Testis (tissue), 2 donors: Measurements from ENCODE around the gene C17orf100.

Experiments used
- POLR2A ChIP-seq: fragments of 450-650 bp; IDR thresholded peaks from one replicate; pipeline ENCODE4 v1.6.1; 2017; ENCODE audit warnings: antibody characterized with exemption, mild to moderate bottlenecking, moderate library complexity
- TF ChIP-seq, protein P1 (sequence below), 3 experiments: fragments of 450-650 bp in 2 of 3; fragments of 200-600 bp in 1 of 3; sonication (generic) in 1 of 3; IDR thresholded peaks; one replicate each; pipeline ENCODE4 v1.5.1; 2016 to 2019; ENCODE audit warnings: antibody characterized with exemption in 3 of 3, mild to moderate bottlenecking in 2 of 3, moderate library complexity in 1 of 3

DNA sequence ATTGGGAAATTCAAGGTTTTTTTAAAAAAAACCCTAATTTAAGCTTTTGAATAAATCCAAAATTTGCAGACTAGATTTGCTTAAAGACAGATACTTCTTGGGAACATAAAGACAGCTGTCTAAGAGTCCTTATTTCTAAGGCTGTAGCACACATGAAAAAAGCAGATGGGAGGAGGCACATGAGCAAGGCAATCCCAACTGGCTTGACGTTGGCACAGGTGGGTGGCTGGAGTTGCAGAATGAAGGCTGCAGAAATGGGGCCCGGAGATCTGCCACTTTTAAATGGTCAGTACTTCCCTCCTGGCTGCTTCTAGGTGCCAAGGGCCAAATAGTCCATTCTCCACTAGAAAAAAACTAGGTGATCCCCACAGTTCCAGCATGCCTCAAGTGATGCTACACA lies 15.5 kb upstream of the C17orf100 start:
- TF ChIP-seq, protein P1, sequence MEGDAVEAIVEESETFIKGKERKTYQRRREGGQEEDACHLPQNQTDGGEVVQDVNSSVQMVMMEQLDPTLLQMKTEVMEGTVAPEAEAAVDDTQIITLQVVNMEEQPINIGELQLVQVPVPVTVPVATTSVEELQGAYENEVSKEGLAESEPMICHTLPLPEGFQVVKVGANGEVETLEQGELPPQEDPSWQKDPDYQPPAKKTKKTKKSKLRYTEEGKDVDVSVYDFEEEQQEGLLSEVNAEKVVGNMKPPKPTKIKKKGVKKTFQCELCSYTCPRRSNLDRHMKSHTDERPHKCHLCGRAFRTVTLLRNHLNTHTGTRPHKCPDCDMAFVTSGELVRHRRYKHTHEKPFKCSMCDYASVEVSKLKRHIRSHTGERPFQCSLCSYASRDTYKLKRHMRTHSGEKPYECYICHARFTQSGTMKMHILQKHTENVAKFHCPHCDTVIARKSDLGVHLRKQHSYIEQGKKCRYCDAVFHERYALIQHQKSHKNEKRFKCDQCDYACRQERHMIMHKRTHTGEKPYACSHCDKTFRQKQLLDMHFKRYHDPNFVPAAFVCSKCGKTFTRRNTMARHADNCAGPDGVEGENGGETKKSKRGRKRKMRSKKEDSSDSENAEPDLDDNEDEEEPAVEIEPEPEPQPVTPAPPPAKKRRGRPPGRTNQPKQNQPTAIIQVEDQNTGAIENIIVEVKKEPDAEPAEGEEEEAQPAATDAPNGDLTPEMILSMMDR (IDR thresholded peaks at IDR 0.05) = no peak
- TF ChIP-seq POLR2A = no peak
